Upper lobe of left lung (tissue), 6 donors: ENCODE data around the gene AGPAT4. TPM values are rescaled to one million over a fixed set of nuclear protein-coding genes. Genes with fewer than 3 reads are reported as not detected.

Experiments
- ATAC-seq, 2 donors: fragments of 200-7000 bp; cut with Tn5 transposase; one replicate each; pipeline ENCODE4 v1.9.1; 2022; ENCODE audit warnings: mild to moderate bottlenecking in 2 of 2, moderate library complexity in 2 of 2; ENCODE audit not compliant: low FRiP score in 2 of 2
- DNase-seq, 2 donors: peaks; one replicate each; pipeline ENCODE4 v3.0.0-alpha.2; 2019 to 2020
- H3K27ac ChIP-seq, 4 donors: fragments of 200-600 bp; sonication (generic); one replicate each; pipeline ENCODE4 v1.5.1; 2016 to 2019
- H3K27me3 ChIP-seq, 4 donors: fragments of 200-600 bp; sonication (generic); one replicate each; pipeline ENCODE4 v1.5.1; 2017 to 2019
- H3K36me3 ChIP-seq, 4 donors: fragments of 200-600 bp; sonication (generic); one replicate each; pipeline ENCODE4 v1.5.1; 2016 to 2019
- H3K4me1 ChIP-seq, 4 donors: fragments of 200-600 bp; sonication (generic); one replicate each; pipeline ENCODE4 v1.5.1; 2018 to 2019
- H3K4me3 ChIP-seq, 4 donors: fragments of 200-600 bp; sonication (generic); one replicate each; pipeline ENCODE4 v1.5.1; 2017 to 2019; ENCODE audit warnings: mild to moderate bottlenecking in 2 of 4, moderate library complexity in 1 of 4
- H3K9me3 ChIP-seq, 4 donors: fragments of 200-600 bp; sonication (generic); one replicate each; pipeline ENCODE4 v1.5.1; 2018 to 2019
- CTCF ChIP-seq, 6 experiments: fragments of 450-650 bp in 4 of 6; fragments of 200-600 bp in 2 of 6; sonication (generic) in 2 of 6; IDR thresholded peaks; one replicate each; pipeline ENCODE4 v1.5.1; 2016 to 2019; ENCODE audit warnings: antibody characterized with exemption in 6 of 6
- EP300 ChIP-seq, 4 donors: sonication (generic); formaldehyde crosslinking; IDR thresholded peaks; one replicate each; pipeline ENCODE4 v1.5.1; 2017; ENCODE audit warnings: antibody characterized with exemption in 4 of 4, control low read depth in 2 of 4
- POLR2A ChIP-seq, 4 donors: fragments of 450-650 bp; IDR thresholded peaks; one replicate each; pipeline ENCODE4 v1.5.1; 2016 to 2017; ENCODE audit warnings: antibody characterized with exemption in 4 of 4, mild to moderate bottlenecking in 2 of 4
- POLR2AphosphoS5 ChIP-seq, 2 donors: sonication (generic); formaldehyde crosslinking; IDR thresholded peaks; one replicate each; pipeline ENCODE4 v1.5.1; 2017; ENCODE audit warnings: antibody characterized with exemption in 2 of 2
- WGBS, 2 donors: methylation state at CpG; one replicate each; pipeline ENCODE4 v1.1.5; 2017 to 2018; 5-methylcytosine and 5-hydroxymethylcytosine counted together
- total RNA-seq, 6 donors: library from RNA; depleted of rRNA in 4 of 6; stranded (reverse); fragments of >200 nt in 4 of 6; gene quantifications; one replicate each; pipeline versions ENCODE4 v1.1.0 to v1.2.1, GENCODE V29; 2016 to 2021
- donor health status: DM: no; HTN: no; CAD: no; lungs with moderate emphysema.
- donor health status: DM: no; HTN: yes; CAD: no; lungs with severe emphysema.

The AGPAT4 gene
- total RNA-seq, 6 donors from 2014 or later: 7.0 to 26.3 (median 14.4) TPM

GRCh38 chr6:161303628-161304340 is 29.9 kb upstream of the AGPAT4 start:
- no peak for TF ChIP-seq CTCF (IDR thresholded peaks at IDR 0.05)
- no peak for TF ChIP-seq EP300 (IDR thresholded peaks at IDR 0.05)
- TF ChIP-seq POLR2A (IDR thresholded peaks at IDR 0.05): no peak
- TF ChIP-seq POLR2AphosphoS5 (IDR thresholded peaks at IDR 0.05): no peak
- no peak overlapping the region for H3K27ac ChIP-seq
- DNase-seq (peak in 1 of 2 donors; percentile 73), ATAC-seq (no peak)
- H3K4me3 ChIP-seq: no peak overlapping the region
- H3K9me3 ChIP-seq: no peaks in the 10 kb centered on the region
- H3K4me1 ChIP-seq: peaks cover 0 to 9% (median 2%) of the 10 kb centered on the region in 4 donors
- H3K27me3 ChIP-seq: no peaks in the 10 kb centered on the region
- H3K36me3 ChIP-seq: no peaks in the 10 kb centered on the region
- WGBS, 2 donors: 90 to 96% methylated on average over 5 to 16 of the region's 16 CpGs

GRCh38 chr6:161302949-161303348 is 29.1 kb upstream of the AGPAT4 start:
- peaks cover 0 to 9% (median 2%) of the 10 kb centered on the region in 4 donors for H3K4me1 ChIP-seq
- ATAC-seq (no peak), DNase-seq (no peak)
- H3K9me3 ChIP-seq: no peaks in the 10 kb centered on the region
- H3K36me3 ChIP-seq: no peaks in the 10 kb centered on the region
- no peak overlapping the region for H3K27ac ChIP-seq
- whole genome bisulfite sequencing, 2 donors: 80 to 94% methylated on average over 6 of the region's 6 CpGs
- no peak overlapping the region for H3K4me3 ChIP-seq
- TF ChIP-seq POLR2AphosphoS5 (IDR thresholded peaks at IDR 0.05) (no peak), CTCF (IDR thresholded peaks at IDR 0.05) (no peak), EP300 (IDR thresholded peaks at IDR 0.05) (no peak), POLR2A (IDR thresholded peaks at IDR 0.05) (no peak)
- H3K27me3 ChIP-seq: no peaks in the 10 kb centered on the region

DNA sequence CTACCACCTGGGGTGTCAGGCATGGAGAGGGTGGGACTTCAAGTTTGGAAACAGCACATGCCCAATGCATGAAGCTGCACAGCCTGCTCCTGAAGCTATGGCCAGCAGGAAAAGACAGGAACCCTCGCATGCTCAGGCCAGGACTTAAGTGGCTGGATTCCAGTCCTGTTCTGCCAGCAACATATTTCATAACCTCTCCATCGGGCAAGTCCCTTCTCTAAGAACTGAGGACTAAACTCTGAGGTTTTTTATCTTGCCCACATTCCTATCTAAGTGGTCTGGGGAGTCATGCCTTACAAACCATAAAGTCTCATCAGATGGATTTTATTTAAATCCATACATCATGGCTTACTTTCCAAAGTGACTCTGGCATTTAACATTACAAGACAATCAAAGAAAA is 27.5 kb upstream of the AGPAT4 start:
- H3K4me1 ChIP-seq: peaks cover 0 to 9% (median 2%) of the 10 kb centered on the region in 4 donors
- WGBS, 2 donors: 48 to 53% methylated on average over 2 of the region's 2 CpGs
- DNase-seq (peak in 1 of 2 donors; percentile 67), ATAC-seq (peak; percentile 60 to 66)
- H3K9me3 ChIP-seq: no peaks in the 10 kb centered on the region
- no peaks in the 10 kb centered on the region for H3K36me3 ChIP-seq
- no peak overlapping the region for H3K4me3 ChIP-seq
- TF ChIP-seq EP300 (IDR thresholded peaks at IDR 0.05) (no peak), POLR2A (IDR thresholded peaks at IDR 0.05) (no peak), CTCF (IDR thresholded peaks at IDR 0.05) (no peak), POLR2AphosphoS5 (IDR thresholded peaks at IDR 0.05) (no peak)
- no peak overlapping the region for H3K27ac ChIP-seq
- H3K27me3 ChIP-seq: no peaks in the 10 kb centered on the region

GRCh38 chr6:161300823-161301222 is 27.0 kb upstream of the AGPAT4 start:
- Histone ChIP-seq H3K27me3 (no peaks in the 10 kb centered on the region), H3K9me3 (no peaks in the 10 kb centered on the region), H3K27ac (no peak overlapping the region), H3K4me3 (no peak overlapping the region), H3K4me1 (peaks cover 0 to 9% (median 2%) of the 10 kb centered on the region in 4 donors), H3K36me3 (no peaks in the 10 kb centered on the region)
- DNase-seq: no peak
- TF ChIP-seq EP300 (IDR thresholded peaks at IDR 0.05) (no peak), CTCF (IDR thresholded peaks at IDR 0.05) (no peak)
- ATAC-seq: no peak

GRCh38 chr6:161299726-161300125 is 25.9 kb upstream of the AGPAT4 start:
- no peak for DNase-seq
- no peak overlapping the region for H3K27ac ChIP-seq
- 92 to 98% methylated on average over 4 of the region's 4 CpGs for WGBS, 2 donors
- H3K36me3 ChIP-seq: no peaks in the 10 kb centered on the region
- H3K4me1 ChIP-seq: peaks cover 0 to 9% (median 2%) of the 10 kb centered on the region in 4 donors
- no peaks in the 10 kb centered on the region for H3K27me3 ChIP-seq
- no peaks in the 10 kb centered on the region for H3K9me3 ChIP-seq
- H3K4me3 ChIP-seq: no peak overlapping the region
- no peak for ATAC-seq
- TF ChIP-seq POLR2A (IDR thresholded peaks at IDR 0.05) (no peak), EP300 (IDR thresholded peaks at IDR 0.05) (no peak), POLR2AphosphoS5 (IDR thresholded peaks at IDR 0.05) (no peak), CTCF (IDR thresholded peaks at IDR 0.05) (no peak)
